Activated CD8-positive, alpha-beta memory T cell treated with anti-CD3 and anti-CD28 coated beads, Interleukin-2, amount 10 ng/mL, durations not matched to agents 7 days and 5 days (primary cell): ENCODE measurements around the gene EVL. TPM values are rescaled to one million over a fixed set of nuclear protein-coding genes. Genes with fewer than 3 reads are reported as not detected.
A peak's percentile ranks its signal among the peaks of the same experiment; 100 is the strongest.

Experiments
- ATAC-seq: fragments of 150-1000 bp; cut with Tn5 transposase; one replicate; pipeline ENCODE4 v1.10.0; 2021; ENCODE audit warnings: moderate library complexity
- CTCF ChIA-PET: fragments of 350-600 bp; sonication (Branson Sonifier 250); formaldehyde crosslinking; loops from one replicate; lab custom pipeline; 2021; ENCODE audit warnings: antibody characterized with exemption; lab: Charles Lee
- DNase-seq: peaks from one replicate; pipeline ENCODE4 v3.0.0-alpha.2; 2020
- H3K27ac Mint-ChIP-seq: one replicate; pipeline ENCODE4 v1.8.0; 2021; ENCODE audit warnings: mild to moderate bottlenecking, mixed read lengths
- H3K27me3 Mint-ChIP-seq: one replicate; pipeline ENCODE4 v1.8.0; 2021; ENCODE audit warnings: mixed read lengths
- H3K36me3 Mint-ChIP-seq: one replicate; pipeline ENCODE4 v1.8.0; 2021; ENCODE audit warnings: mild to moderate bottlenecking, mixed read lengths
- H3K4me1 Mint-ChIP-seq: one replicate; pipeline ENCODE4 v1.8.0; 2021; ENCODE audit warnings: mixed read lengths
- H3K4me3 Mint-ChIP-seq: one replicate; pipeline ENCODE4 v1.8.0; 2021; ENCODE audit warnings: mild to moderate bottlenecking, moderate library complexity, mixed read lengths
- H3K9me3 Mint-ChIP-seq: one replicate; pipeline ENCODE4 v1.8.0; 2022; ENCODE audit warnings: low read depth, mixed read lengths
- total RNA-seq, 2 experiments: library from RNA; stranded (reverse); gene quantifications; one replicate each; pipeline ENCODE4 v1.2.3, GENCODE V29; 2021

The EVL gene
- total RNA-seq, 2 experiments from 2014 or later, result 774 to 910 TPM

- CTCF ChIA-PET, result no interaction called here
- no peaks in the 10 kb centered on the region for H3K27me3 Mint-ChIP-seq
- DNase-seq (no peak), ATAC-seq (no peak)
- peaks cover 72% of the 10 kb centered on the region for H3K36me3 Mint-ChIP-seq
- no peak overlapping the region for H3K27ac Mint-ChIP-seq
- no peak overlapping the region for H3K4me3 Mint-ChIP-seq
- peaks cover 2% of the 10 kb centered on the region for H3K4me1 Mint-ChIP-seq
- no peaks in the 10 kb centered on the region for H3K9me3 Mint-ChIP-seq
Observed at GRCh38 chr14:100134586-100134985, 69.4 kb downstream of the EVL start.

DNA sequence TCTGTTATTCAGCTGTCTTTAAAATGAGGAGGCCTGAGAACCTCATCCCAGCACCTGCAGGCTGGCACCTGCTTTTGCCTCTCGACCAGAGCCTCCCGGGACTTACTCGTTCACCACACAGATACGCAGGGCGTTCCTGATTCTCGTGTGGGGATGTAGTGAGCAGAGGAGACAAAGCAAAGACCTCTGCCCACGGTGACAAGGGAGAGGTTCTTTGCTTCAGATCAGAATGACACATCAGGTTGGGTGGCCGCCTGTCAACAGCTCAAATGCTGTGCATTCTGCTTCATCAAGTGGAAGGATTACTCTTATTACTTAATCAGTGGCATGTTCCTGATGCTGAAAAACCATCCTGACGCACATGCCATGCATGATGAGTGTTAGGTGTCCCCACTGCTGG is 69.9 kb downstream of the EVL start:
- Mint-ChIP-seq H3K36me3 (peaks cover 70% of the 10 kb centered on the region), H3K4me1 (peaks cover 2% of the 10 kb centered on the region), H3K4me3 (no peak overlapping the region), H3K9me3 (no peaks in the 10 kb centered on the region), H3K27me3 (no peaks in the 10 kb centered on the region), H3K27ac (no peak overlapping the region)
- no peak for ATAC-seq
- CTCF ChIA-PET, result no interaction called here
- DNase-seq, result no peak

GRCh38 chr14:100135784-100136183 is 70.6 kb downstream of the EVL start:
- H3K27ac Mint-ChIP-seq, result peak overlapping the region; percentile 26
- H3K27me3 Mint-ChIP-seq, result no peaks in the 10 kb centered on the region
- H3K4me1 Mint-ChIP-seq, result peaks cover 2% of the 10 kb centered on the region
- H3K9me3 Mint-ChIP-seq, result no peaks in the 10 kb centered on the region
- CTCF ChIA-PET, result no interaction called here
- H3K4me3 Mint-ChIP-seq, result no peak overlapping the region
- H3K36me3 Mint-ChIP-seq, result peaks cover 70% of the 10 kb centered on the region
- no peak for DNase-seq
- no peak for ATAC-seq

- CTCF ChIA-PET, result interaction anchor here (1.3 kb wide), 1 partner anchor 149 kb away, joined by 3 read pairs; no protein-coding TSS in a partner anchor
- peaks cover 62% of the 10 kb centered on the region for H3K36me3 Mint-ChIP-seq
- no peak for ATAC-seq
- H3K9me3 Mint-ChIP-seq, result no peaks in the 10 kb centered on the region
- no peak overlapping the region for H3K4me3 Mint-ChIP-seq
- DNase-seq, result no peak
- peaks cover 2% of the 10 kb centered on the region for H3K4me1 Mint-ChIP-seq
- no peaks in the 10 kb centered on the region for H3K27me3 Mint-ChIP-seq
- H3K27ac Mint-ChIP-seq, result no peak overlapping the region
Observed at GRCh38 chr14:100137173-100137572, 72.0 kb downstream of the EVL start.

DNA sequence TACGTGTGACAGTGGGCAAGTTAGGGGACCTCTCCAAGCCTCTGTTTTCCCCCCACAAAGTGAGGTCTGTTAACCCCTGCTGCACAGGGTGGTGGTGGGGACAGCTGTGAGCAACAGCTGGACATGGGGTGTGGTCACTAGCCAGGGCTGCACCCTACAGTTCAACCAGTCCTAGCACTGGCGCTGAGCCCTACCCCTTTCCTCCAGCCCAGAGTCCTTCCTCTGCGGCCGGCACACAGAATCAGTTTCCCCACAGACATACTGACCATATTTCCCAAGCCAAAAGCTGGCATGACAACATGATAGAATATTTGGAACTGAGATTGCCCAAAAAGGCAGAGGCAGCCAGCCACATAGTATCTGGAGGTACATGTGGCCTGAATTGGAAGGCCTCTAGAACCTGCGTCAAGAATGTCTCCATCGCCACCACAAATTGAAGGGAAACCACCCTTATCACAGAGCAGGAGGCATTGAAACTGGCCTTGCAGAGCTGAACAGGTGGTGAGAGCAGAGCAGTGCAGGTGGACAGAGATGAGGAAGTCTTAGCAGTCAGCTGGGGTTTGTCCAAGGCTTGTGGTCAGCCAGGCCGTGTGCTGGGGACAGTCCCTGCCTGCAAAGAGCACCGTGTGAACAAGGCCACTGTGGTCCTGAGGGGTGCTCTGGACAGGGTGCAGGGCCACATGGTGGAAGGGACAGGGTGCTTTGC is 73.0 kb downstream of the EVL start:
- Mint-ChIP-seq H3K9me3 (no peaks in the 10 kb centered on the region), H3K27me3 (no peaks in the 10 kb centered on the region), H3K4me1 (peaks cover 2% of the 10 kb centered on the region), H3K27ac (no peak overlapping the region), H3K4me3 (no peak overlapping the region), H3K36me3 (peaks cover 60% of the 10 kb centered on the region)
- CTCF ChIA-PET, result interaction anchor here (1.3 to 1.6 kb wide), 2 partner anchors 54 to 148 kb away, joined by 3 to 4 read pairs; no protein-coding TSS in a partner anchor
- DNase-seq, result no peak
- ATAC-seq, result no peak

- peak overlapping the region; percentile 51 for H3K27ac Mint-ChIP-seq
- peaks cover 5% of the 10 kb centered on the region for H3K4me1 Mint-ChIP-seq
- DNase-seq, result no peak
- CTCF ChIA-PET, result interaction anchor here (1.6 kb wide), 1 partner anchor 54 kb away, joined by 4 read pairs; no protein-coding TSS in a partner anchor
- H3K4me3 Mint-ChIP-seq, result no peak overlapping the region
- no peaks in the 10 kb centered on the region for H3K9me3 Mint-ChIP-seq
- no peaks in the 10 kb centered on the region for H3K27me3 Mint-ChIP-seq
- ATAC-seq, result no peak
- H3K36me3 Mint-ChIP-seq, result peaks cover 59% of the 10 kb centered on the region
Observed at GRCh38 chr14:100138955-100139354, 73.7 kb downstream of the EVL start.

DNA sequence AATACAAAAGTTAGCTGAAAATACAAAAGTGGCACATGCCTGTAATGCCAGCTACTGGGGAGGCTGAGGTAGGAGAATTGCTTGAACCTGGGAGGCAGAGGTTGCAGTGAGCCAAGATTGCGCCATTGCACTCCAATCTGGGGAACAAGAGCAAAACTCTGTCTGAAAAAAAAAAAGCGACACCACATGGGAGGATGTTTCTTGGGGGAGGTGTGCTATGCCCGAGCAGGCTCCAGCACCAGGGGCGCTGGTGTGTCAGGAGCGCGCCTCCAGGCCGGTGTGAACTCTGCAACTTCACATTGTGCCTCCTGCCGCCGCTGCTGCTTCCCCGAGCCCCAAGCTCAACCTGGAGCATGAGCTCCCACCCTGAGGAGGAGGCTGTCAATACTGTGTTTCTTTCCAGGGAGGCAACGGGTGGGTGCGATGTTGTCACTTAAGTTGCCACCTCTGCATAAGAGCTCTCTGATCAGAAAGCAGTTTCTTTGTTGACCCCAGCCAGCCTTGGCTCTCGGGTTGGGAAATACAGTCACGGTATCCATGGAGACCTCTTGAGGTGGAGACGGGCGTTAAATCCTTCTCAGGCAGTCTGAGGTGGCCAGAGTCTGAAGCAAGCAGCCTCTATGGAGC is 75.3 kb downstream of the EVL start:
- no peak overlapping the region for H3K27ac Mint-ChIP-seq
- H3K36me3 Mint-ChIP-seq, result peaks cover 48% of the 10 kb centered on the region
- no peaks in the 10 kb centered on the region for H3K9me3 Mint-ChIP-seq
- ATAC-seq (no peak), DNase-seq (no peak)
- CTCF ChIA-PET, result interaction anchor here (0.8 to 1.2 kb wide), 2 partner anchors 15 to 47 kb away, joined by 3 read pairs; no protein-coding TSS in a partner anchor
- H3K4me3 Mint-ChIP-seq, result no peak overlapping the region
- H3K27me3 Mint-ChIP-seq, result no peaks in the 10 kb centered on the region
- peaks cover 5% of the 10 kb centered on the region for H3K4me1 Mint-ChIP-seq

- no peak overlapping the region for H3K4me3 Mint-ChIP-seq
- H3K36me3 Mint-ChIP-seq, result peaks cover 46% of the 10 kb centered on the region
- CTCF ChIA-PET, result interaction anchor here (0.8 to 1.2 kb wide), 2 partner anchors 21 to 47 kb away, joined by 3 read pairs; no protein-coding TSS in a partner anchor
- no peak for ATAC-seq
- no peaks in the 10 kb centered on the region for H3K27me3 Mint-ChIP-seq
- no peak overlapping the region for H3K27ac Mint-ChIP-seq
- DNase-seq, result no peak
- H3K9me3 Mint-ChIP-seq, result no peaks in the 10 kb centered on the region
- H3K4me1 Mint-ChIP-seq, result peaks cover 10% of the 10 kb centered on the region
Observed at GRCh38 chr14:100141098-100141497, 75.9 kb downstream of the EVL start.

DNA sequence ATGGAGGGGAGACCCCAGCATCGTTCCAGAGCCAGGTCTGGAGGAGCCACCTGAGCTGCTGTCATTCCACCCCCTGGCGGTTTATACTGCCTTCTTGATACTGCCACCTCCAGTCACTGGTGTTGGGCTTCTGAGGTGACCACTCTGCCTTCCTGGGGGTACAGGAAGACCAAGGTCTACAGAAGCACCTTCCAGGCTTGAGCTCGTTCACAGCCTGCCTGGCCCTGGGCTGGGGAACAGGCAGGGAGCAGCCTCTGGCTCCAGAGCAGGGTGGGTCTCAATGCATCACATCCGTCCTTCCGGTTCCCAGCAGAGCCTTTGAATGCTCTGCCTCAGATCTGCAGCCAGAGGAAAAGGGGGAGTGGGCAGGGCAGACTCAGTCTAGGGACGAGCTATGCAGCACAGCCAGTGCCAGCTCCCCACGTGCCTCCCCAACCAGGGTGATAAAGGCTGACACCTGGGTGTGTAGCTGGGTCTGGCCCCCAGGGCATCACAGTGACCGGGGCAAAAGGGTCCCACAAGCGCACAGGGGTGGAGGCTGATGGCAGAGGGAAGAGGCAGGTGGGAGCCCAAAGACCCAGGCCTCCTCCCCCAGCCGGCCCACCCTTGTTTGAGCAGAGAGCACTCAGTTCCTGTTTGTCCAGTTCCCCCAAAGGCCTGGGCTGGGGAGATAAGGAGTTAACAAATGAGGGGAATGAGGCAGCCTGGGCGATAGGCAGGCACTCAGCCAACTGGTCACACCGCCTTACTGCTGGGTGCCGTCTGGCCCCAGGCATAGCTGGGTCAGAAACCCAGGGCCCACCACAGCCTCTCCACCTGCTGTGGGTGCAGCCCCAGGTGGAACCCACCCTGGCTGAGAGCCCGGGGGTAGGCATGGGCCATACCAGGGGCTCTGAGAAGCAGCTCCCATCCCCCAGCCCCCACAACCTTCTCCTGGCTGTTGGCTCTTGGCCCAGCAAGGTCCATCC is 77.1 kb downstream of the EVL start:
- Mint-ChIP-seq H3K27ac (peak overlapping the region; percentile 59), H3K4me1 (peaks cover 23% of the 10 kb centered on the region), H3K9me3 (no peaks in the 10 kb centered on the region), H3K4me3 (no peak overlapping the region), H3K27me3 (no peaks in the 10 kb centered on the region), H3K36me3 (peaks cover 38% of the 10 kb centered on the region)
- ATAC-seq (no peak), DNase-seq (no peak)
- CTCF ChIA-PET, result interaction anchor here (0.6 to 1.8 kb wide), 5 partner anchors 13 to 235 kb away, joined by 3 to 5 read pairs (median 3); no protein-coding TSS in a partner anchor

GRCh38 chr14:100143523-100143922 is 78.3 kb downstream of the EVL start:
- Mint-ChIP-seq H3K36me3 (peaks cover 28% of the 10 kb centered on the region), H3K27me3 (no peaks in the 10 kb centered on the region), H3K4me3 (no peak overlapping the region), H3K9me3 (no peaks in the 10 kb centered on the region), H3K27ac (no peak overlapping the region), H3K4me1 (peaks cover 26% of the 10 kb centered on the region)
- DNase-seq (no peak), ATAC-seq (no peak)
- CTCF ChIA-PET, result interaction anchor here (0.8 to 1.2 kb wide), 2 partner anchors 14 to 234 kb away, joined by 3 read pairs; no protein-coding TSS in a partner anchor

- Mint-ChIP-seq H3K9me3 (no peaks in the 10 kb centered on the region), H3K4me1 (peaks cover 26% of the 10 kb centered on the region), H3K27ac (no peak overlapping the region), H3K4me3 (no peak overlapping the region), H3K27me3 (no peaks in the 10 kb centered on the region), H3K36me3 (peaks cover 25% of the 10 kb centered on the region)
- ATAC-seq, result no peak
- no peak for DNase-seq
- CTCF ChIA-PET, result interaction anchor here (1.2 kb wide), 1 partner anchor 13 kb away, joined by 3 read pairs; no protein-coding TSS in a partner anchor
Observed at GRCh38 chr14:100143934-100144333, 78.7 kb downstream of the EVL start.

- ATAC-seq, result no peak
- CTCF ChIA-PET, result no interaction called here
- Mint-ChIP-seq H3K4me1 (peaks cover 26% of the 10 kb centered on the region), H3K27me3 (no peaks in the 10 kb centered on the region), H3K4me3 (no peak overlapping the region), H3K36me3 (peaks cover 21% of the 10 kb centered on the region), H3K27ac (no peak overlapping the region), H3K9me3 (no peaks in the 10 kb centered on the region)
- no peak for DNase-seq
Observed at GRCh38 chr14:100144645-100144995, 79.4 kb downstream of the EVL start.
